BJ (cell line): ENCODE data around the gene SLC7A7. TPM values are rescaled to one million over a fixed set of nuclear protein-coding genes. Genes with fewer than 3 reads are reported as not detected.
A peak's percentile ranks its signal among the peaks of the same experiment; 100 is the strongest.

ENCODE experiments used
- CTCF ChIA-PET: fragments of 350-600 bp; formaldehyde crosslinking; extraction: SDS; loops from one replicate; lab custom pipeline; 2021; ENCODE audit warnings: antibody characterized with exemption, inconsistent platforms; lab: Yijun Ruan, JAX
- POLR2A ChIA-PET: fragments of 300-600 bp; sonication (Branson Sonifier 250); formaldehyde crosslinking; extraction: SDS; loops from one replicate; lab custom pipeline; 2021; ENCODE audit warnings: antibody characterized with exemption; lab: Charles Lee
- DNase-seq: peaks from one replicate; pipeline ENCODE4 v3.0.0-alpha.2; 2011; ENCODE audit warnings: low read depth
- H3K27me3 ChIP-seq: 2 replicates; pipeline ENCODE4 v1.6.0; 2011; ENCODE audit warnings: low read length; ENCODE audit not compliant: control insufficient read depth, insufficient read depth
- H3K36me3 ChIP-seq: 2 replicates; pipeline ENCODE4 v1.5.1; 2011; ENCODE audit warnings: low read length; ENCODE audit not compliant: control insufficient read depth, insufficient read depth
- H3K4me3 ChIP-seq: 2 replicates; pipeline ENCODE4 v1.5.1; 2011; ENCODE audit warnings: low read depth, mild to moderate bottlenecking, control low read depth, low read length
- polyA plus RNA-seq: library from polyadenylated mRNA; depleted of rRNA; stranded (reverse); fragments of >200 nt; gene quantifications from 2 replicates; pipeline ENCODE4 v1.2.3, GENCODE V29; 2011
- TF ChIP-seq, protein P1 (sequence below): IDR thresholded peaks from 2 replicates; pipeline ENCODE4 v1.5.1; 2011; ENCODE audit warnings: low read depth, mild to moderate bottlenecking, control low read depth, inconsistent platforms, low read length, moderate library complexity; ENCODE audit not compliant: insufficient read depth

Gene SLC7A7
- polyA plus RNA-seq, 1 experiment, result 7.5 TPM

DNA sequence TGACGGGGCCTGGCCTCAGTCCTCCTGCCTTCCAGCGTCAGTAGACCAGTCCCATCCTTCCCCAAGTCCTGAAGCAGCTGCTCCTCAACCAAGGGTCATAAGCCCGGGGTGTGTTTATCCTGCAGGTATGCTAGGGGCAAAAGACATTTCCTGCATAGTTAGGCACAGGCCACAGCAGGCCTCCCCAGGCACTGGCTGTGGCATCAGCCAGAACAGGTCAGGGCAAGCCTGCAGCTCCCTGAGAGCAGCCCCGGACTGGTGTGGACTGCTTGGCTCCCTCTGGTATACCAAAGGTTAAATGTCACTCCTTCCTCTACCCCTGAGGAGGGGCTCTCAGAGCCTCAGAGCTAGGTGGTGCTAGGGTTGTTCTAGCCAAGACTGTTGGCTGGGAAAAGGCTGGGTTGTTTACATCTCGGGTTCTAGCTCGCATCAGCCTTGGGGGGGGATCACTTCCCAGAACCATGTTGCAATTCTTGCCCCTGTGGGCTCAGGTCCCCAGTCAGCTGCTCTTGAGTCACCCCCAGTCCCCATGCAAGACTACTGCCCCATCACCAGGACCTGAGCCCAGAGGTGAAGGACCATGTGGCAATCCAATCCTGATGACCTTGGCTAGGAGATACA, 24.0 kb upstream of the SLC7A7 start:
- H3K36me3 ChIP-seq, result peaks cover 34% of the 10 kb centered on the region
- POLR2A ChIA-PET, result interaction anchor here (1.1 kb wide), 1 partner anchor 12 kb away, joined by 21 read pairs; no protein-coding TSS in a partner anchor
- no peaks in the 10 kb centered on the region for H3K27me3 ChIP-seq
- TF ChIP-seq, protein P1, sequence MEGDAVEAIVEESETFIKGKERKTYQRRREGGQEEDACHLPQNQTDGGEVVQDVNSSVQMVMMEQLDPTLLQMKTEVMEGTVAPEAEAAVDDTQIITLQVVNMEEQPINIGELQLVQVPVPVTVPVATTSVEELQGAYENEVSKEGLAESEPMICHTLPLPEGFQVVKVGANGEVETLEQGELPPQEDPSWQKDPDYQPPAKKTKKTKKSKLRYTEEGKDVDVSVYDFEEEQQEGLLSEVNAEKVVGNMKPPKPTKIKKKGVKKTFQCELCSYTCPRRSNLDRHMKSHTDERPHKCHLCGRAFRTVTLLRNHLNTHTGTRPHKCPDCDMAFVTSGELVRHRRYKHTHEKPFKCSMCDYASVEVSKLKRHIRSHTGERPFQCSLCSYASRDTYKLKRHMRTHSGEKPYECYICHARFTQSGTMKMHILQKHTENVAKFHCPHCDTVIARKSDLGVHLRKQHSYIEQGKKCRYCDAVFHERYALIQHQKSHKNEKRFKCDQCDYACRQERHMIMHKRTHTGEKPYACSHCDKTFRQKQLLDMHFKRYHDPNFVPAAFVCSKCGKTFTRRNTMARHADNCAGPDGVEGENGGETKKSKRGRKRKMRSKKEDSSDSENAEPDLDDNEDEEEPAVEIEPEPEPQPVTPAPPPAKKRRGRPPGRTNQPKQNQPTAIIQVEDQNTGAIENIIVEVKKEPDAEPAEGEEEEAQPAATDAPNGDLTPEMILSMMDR, result no peak
- CTCF ChIA-PET, result interaction anchor here (1.3 to 9.9 kb wide), 4 partner anchors 12 to 91 kb away, joined by 4 to 246 read pairs (median 46); no protein-coding TSS in a partner anchor
- H3K4me3 ChIP-seq, result peak overlapping the region; percentile 83
- DNase-seq, result no peak

- TF ChIP-seq, protein P1, result no peak
Observed at GRCh38 chr14:22838631-22839041, 23.4 kb upstream of the SLC7A7 start.

DNA sequence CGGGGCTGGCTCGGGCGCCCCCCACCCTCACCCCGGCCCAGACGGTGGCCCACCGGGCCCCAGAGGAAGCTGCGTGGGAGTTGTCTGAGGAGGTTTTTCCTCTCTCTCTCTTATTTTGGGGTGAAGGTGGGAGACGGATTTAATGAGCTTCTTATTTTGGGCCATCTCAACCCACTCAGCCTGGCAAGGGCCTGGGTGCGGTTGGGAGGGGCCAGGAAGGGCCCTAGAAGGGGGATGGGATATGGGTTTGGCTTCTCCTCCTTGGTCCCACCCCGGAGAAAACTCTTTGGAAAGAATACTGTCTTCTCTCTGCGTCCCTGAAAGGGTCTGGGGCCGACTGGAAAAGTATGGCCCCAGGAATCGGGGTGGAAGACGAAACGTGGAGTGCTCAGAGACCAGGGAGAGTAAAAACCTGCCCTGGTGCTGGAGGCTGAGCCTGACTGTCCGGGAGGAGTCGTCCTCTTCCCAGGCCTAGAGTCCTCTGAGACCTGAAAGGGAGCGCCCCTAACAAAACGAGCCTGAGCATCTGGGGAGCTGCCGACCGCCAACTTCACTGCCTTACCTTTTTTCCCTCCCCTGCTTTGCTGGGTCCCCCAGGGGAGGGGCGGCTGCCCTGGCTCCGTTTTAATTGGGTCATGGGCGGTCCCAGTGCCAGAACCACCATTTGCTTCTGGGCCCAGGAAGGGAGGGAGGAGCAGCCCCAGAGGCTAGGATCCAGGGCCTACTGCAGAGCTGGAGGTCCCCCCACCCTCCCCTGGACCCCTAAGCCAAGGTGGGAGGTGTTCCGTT, 22.7 kb upstream of the SLC7A7 start:
- peaks cover 24% of the 10 kb centered on the region for H3K36me3 ChIP-seq
- DNase-seq, result no peak

More at GRCh38 chr14:22838631-22839041, 23.4 kb upstream of the SLC7A7 start:
- POLR2A ChIA-PET, result interaction anchor here (1.1 kb wide), 1 partner anchor 13 kb away, joined by 21 read pairs; no protein-coding TSS in a partner anchor
- DNase-seq, result peak; percentile 21
- Histone ChIP-seq H3K27me3 (no peaks in the 10 kb centered on the region), H3K4me3 (peak overlapping the region; percentile 83), H3K36me3 (peaks cover 31% of the 10 kb centered on the region)
- CTCF ChIA-PET, result interaction anchor here (0.7 to 9.9 kb wide), 6 partner anchors 11 to 464 kb away, joined by 3 to 246 read pairs (median 5); partner anchors contain the start of gene OXA1L

DNA sequence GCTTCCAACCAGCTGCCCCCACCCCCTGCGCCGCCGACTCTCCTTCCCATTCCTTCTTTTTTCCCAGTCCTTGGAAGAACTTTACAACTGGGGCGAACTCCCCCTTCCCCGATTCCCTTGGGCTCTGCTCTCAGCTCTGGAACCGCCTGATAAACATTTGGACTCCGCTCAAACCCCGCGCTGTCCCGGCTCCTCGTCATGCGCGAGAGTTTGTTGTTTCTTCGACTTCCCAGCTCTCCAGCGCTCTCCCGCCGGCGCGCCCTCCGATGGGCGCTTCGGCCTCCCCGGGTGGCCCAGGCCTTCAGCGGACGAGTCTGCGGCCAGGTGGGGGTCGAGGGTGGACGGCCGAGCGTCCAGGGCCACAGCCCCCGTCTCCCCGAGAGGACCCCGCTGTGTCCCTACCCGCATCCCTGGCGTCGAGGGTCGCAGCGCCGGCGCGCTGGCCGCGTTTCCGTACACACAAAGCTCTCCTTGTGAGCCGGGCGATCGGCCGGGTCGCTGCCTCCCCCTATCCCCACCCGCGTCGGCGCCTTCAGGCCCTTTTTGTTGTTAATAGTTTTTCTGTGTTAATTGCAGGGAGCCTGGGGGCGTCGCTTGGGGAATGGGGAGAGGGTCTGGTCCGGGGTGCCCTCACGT, 22.0 kb upstream of the SLC7A7 start:
- ChIA-PET POLR2A (interaction anchor here (0.9 to 1.6 kb wide), 4 partner anchors 11 to 16 kb away, joined by 3 to 8 read pairs (median 6); no protein-coding TSS in a partner anchor), CTCF (interaction anchor here (0.6 to 9.9 kb wide), 9 partner anchors 14 to 315 kb away, joined by 3 to 246 read pairs (median 5); partner anchors contain the start of gene RBM23)
- Histone ChIP-seq H3K27me3 (no peaks in the 10 kb centered on the region), H3K4me3 (peak overlapping the region; percentile 83), H3K36me3 (peaks cover 17% of the 10 kb centered on the region)
- TF ChIP-seq, protein P1, result no peak
- no peak for DNase-seq

More for the DNA sequence above, 22.7 kb upstream of the SLC7A7 start:
- no peaks in the 10 kb centered on the region for H3K27me3 ChIP-seq
- CTCF ChIA-PET, result interaction anchor here (0.7 to 9.9 kb wide), 9 partner anchors 10 to 465 kb away, joined by 3 to 246 read pairs (median 6); partner anchors contain the start of genes OXA1L and RBM23
- POLR2A ChIA-PET, result interaction anchor here (0.6 to 1.6 kb wide), 4 partner anchors 10 to 34 kb away, joined by 5 to 8 read pairs (median 6); no protein-coding TSS in a partner anchor
- H3K4me3 ChIP-seq, result peak overlapping the region; percentile 83
- TF ChIP-seq, protein P1, result no peak
